ENCODE measurements around the gene PLAU.
"Not testable (repeated sequence)": the region's sequence is repeated elsewhere in the genome, so short reads cannot be mapped to it uniquely, and the experiment has no call there.

Gene PLAU

DNA sequence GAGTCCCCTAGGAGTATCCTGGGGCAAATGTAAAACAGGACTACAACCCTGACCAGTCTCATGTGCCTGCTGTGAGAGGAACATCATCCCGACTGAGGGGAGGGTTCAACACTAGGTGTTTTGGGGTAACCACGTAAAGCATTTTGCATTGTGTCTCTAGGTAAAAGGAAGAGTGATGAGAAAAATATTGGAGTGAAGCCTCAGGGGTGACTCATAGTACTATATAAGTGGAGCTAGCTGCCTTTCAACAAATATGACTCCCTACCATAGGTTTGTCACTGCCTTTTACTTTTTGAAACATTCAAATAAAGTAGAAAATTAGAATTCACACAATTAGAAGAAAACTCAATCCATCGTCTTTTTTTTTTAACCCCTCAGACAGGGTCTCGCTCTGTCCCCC is 34.0 kb upstream of the PLAU start:
- no peak for DNase-seq

DNA sequence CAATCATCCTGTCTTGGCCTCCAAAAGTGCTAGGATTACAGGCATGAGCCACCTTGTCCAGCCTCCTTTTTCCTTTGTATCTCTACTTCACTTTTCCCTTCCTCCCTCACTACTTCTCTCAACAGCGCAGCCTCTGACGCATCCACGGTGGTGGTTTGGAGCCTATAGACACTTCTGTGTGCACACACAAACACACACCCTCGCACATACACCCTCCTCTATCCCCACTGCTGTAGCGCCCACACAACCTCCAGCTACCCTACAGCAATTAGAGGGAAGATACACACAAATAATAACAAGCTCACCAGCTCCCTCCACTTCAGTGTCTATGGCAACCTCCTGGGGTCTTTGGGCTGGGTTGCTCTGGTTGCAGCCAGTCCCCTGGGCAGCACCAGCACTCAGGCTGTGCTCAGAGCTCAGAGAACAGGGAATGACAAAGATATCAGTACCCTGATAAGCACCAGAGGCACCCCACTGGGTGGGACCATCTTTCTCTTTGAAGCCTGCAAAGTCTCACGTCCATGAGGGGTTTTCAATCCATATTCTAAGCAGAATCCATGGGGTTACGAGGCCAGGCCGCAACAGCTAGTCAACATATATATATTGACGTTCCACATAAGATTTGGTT is 33.3 kb upstream of the PLAU start:
- no peak for DNase-seq

DNA sequence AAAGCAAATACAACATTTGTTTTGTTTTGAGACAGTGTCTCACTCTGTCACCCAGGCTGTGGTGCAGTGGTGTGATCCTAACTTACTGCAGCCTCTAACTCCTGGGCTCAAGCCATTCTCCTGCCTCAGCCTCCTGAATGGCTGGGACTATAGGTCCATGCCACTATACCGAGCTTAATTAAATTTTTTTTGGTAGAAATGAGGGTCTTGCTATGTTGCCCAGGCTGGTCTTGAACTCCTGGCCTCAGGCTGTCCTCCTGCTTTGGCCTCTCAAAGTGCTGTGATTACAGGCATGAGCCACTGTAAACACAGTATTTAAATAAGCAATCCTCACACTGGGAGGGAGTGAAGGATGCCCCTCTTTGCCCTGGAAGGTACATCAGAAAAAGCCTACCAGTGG is 32.6 kb upstream of the PLAU start:
- no peak for DNase-seq

DNA sequence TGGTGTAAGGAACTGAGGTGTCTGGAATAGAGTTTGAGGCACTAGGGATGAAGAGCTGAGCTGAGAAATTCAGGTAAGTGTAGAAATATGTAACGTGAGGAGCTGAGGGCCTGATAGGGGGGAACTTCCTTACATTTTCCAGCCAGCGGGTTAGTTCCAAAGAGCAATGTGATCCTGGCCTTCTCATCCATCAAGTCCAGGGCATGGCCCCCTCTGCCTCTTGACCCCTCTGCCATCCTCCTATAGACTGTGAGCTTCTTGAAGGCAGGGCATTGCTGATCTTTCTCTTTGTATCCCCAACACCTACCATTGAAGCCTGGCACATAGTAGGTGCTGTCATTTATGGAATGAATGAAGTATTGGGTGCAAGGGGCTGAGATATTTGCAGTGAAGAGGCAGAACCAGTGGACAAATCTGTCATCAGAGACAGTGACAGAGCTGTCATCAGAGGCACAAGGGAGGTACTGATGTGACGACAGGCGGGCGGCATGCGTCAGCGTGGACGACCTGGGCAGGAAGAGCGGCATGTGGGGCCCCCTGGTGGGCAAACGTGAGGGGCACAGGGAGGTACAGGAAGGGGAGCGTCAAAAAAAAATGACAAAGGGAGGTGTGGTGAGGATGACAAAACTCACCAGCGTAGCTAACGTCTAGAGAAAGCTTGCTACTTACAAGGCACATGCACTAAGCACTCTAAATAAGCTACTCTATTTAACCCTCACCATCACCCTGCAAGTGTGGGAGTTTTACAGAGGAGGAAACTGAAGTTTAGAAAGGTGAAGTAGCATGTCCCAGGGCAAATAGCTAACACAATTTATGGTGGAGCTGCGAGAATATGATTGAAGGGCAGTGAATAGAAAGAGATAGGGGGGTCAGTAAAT is 31.4 kb upstream of the PLAU start:
- DNase-seq = peak; percentile 96

DNA sequence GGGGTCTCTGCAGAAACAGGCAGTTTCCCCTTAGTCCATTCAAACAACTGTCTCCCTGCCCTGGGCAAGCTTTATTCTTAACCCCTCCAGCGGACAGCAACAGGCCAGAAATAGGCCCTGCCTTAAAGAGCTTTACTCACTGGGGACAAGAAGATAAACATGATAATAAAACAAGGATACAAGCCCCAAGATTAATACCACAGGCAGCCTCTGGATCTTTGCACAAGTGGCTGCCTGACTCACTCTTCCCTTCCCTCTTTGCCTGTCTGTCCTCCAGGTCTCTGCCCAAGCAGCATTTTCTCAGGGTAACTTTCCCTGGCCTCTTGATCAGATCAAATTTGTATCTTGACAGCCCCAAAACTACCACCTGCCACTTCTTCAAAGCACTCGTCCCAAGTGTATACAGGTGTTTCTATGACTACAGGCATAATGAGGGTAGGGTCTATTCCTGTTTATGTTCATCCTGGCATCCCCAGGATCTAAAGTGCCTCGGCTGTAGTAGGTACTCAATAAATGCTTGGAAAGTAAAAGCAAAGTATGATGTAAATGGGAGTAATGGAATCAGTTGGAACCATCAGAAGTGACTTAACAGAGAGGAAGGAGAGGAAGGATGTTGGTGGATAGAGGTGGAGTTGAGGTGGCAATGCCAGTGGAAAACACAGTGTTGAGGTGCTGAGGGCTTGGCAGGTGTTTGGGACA is 29.6 kb upstream of the PLAU start:
- no peak for DNase-seq

DNA sequence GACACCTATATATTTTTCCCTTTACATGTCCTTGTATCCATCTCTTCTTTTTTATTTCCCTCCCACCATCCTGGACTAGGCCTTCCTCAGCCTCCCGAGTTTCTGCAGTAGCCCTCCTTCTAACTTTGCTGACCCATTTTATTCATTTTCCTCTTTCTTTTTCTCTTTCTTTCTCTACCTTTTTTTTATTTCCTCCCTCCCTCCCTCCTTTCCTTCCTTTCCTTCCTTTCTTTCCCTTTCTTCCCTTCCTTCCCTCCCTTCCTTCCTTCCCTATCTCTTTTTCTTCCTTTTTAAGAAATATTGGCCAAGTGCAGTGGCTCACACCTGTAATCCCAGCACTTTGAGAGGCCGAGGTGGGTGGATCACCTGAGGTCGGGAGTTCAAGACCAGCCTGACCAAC is 26.9 kb upstream of the PLAU start:
- no peak for DNase-seq

DNA sequence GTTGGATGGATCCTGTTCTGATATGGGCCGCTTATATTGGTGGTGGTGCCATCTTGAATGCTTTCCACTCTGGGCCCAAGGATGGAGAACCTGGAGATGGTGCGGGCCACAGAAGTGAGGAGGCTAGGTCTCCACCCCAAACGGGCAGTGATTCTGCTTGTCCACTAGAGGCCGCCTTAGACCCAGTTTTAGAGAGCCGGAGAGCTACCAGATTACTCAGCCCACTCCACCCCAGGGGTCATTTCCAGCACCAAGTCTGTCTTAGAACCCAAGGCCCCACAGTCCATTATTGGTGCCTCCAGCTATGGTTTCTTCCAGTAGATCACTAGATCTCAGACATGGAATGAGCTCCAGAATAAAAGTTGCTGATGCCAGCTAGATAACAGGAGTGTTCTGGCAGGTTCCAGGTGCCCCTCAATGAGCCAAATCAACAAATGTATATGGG is 24.8 kb upstream of the PLAU start:
- DNase-seq = peak; percentile 86

DNA sequence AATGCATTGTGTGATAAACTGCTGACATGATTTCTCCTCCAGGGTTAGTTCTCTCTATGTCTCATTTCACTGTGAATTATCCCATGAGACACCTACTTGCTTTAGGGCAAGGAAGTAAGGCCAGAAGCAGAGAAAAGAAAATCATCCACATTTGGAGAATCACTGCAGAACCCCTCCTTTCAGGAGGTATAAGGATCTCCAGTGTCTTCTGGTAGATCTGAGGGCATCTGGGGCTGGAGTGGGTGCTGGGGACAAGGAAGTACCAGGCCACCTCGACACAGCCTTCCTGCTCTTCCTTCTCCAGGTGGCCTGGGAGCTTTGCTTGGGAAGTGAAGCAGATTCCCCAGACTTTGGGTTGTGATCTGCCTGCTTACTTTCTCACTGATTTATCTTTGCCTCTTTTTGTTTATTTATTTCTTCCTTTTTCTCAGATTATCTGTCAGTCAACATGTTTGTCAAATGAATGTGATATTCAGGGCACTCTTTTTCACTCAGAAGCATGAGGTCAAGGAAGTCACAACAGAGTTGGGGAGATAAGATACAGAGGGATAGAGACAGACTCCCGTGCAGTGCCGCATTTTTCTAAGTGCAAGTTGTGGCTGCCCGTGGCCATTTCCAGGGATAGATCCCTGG is 24.2 kb upstream of the PLAU start:
- no peak for DNase-seq

DNA sequence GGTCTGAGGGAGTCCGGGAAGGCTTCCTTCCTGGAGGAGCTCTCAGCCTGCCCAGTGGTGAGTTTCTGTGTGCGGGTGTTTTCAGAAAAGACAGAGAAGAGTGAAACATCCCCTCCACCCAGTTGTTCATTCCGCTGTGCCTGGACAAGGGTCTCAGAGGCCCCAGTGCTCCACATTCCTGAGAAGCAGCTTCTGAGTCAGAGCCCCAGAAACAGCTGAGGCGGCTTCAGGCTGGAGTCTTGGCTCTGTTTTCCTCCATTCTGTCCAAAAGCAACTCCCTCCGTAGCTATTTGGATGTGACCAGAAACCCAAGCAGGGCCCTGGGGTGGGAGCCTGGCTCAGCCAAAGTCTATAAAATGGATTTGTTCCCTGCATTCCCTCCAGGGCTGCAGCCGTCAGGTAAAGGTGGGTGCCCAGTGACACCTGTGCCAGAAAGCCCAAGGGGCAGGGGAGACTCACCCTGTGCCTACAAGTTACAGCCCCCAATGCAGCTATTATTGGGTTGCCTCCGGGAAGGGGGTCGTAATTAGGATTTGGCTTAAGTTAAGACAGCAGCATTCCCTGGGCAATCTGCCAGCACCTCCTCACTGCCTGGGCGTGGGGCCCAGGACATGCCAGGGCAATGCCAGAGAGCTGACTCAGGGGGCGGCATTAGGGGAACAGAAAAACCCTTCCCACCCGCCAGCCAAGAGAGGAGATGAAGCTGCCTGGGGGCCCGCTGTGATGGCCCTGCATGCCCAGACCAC is 23.5 kb upstream of the PLAU start:
- no peak for DNase-seq

DNA sequence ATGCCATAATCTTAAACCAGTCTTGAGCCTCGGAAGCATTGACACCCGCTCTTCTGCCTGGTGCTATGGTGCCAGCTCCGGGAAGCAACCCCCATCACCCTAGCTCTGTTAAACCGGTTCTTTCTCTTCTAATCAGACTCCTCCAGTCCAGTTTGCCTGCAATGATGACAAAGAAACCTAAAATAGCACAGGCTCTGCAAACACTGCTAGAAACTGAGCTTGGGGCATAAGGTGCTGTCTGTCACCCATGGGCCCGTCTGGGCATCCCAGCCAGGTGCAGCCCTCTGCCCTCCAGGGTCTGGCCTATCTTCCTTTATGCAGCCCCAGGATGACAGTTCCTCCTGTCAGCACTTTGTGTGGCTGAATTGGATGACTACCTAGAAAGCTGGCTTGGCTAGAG is 22.4 kb upstream of the PLAU start:
- no peak for DNase-seq

DNA sequence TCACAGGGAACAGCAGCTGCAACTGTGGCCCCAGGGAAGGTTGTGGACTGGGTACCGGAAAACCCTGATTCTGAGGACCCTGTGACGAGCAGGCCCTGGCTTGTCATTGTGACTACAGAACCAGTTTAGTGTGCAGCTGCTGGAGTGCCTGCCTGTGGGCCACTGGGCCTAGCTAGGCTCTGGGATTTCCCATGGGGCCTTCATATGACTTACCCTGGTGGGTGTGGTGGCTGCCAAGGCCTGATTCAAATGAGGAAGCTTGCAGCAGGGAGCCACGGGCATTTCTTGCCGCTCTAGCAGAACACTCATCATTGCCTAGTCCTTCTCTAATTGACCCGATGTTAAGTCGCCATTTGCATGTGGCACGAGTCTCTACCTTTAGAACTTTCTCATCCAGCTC is 21.9 kb upstream of the PLAU start:
- peak; percentile 60 for DNase-seq

DNA sequence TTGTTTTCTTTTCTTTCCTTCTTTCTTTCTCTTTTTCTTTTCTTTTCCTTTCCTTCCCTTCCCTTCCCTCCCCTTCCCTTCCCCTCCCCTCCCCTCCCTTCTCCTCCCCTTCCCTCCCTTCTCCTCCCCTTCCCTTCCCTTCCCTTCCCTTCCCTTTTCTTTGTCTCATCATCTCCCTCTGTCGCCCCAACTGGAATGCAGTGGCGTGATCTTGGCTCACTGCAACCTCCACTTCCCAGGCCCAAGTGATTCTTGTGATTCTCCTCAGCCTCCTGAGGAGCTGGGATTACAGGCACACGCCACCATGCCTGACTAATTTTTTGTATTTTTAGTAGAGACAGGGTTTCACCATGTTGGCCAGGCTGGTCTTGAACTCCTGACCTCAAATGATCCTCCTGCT is 21.5 kb upstream of the PLAU start:
- not testable (repeated sequence) for DNase-seq

DNA sequence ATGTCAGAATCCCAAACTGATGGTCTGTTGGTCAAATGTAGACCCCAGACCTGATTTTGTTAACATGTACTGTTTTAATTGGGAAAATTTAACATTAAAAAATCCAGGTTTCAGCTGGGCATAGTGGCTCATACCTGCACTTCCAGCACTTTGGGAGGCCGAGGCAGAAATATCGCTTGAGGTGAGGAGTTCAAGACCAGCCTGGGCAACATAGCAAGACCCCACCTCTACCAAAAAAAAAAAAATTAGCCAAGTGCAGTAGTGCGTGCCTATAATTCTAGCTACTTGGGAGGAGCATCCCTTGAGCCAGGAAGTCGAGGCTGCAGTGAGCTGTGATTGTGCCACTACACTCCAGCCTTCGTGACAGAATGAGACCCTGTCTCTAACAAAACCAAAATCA is 20.7 kb upstream of the PLAU start:
- DNase-seq = no peak

DNA sequence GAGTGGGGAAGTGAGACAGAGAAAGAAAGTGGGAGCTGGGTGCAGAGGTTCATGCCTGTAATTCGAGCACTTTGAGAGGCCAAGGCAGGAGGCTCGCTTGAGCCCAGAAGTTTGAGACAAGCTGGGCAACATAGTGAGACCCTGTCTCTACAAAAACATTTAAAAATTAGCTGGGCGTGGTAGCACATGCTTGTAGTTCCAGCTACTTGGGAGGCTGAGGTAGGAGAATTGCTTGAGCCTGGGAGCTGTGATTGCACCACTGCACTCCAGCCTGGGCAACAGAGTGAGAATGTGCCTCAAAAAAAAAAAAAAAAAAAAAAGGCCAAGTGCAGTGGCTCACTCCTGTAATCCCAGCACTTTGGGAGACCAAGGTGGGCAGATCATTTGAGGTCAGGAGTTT is 20.1 kb upstream of the PLAU start:
- DNase-seq = not testable (repeated sequence)

DNA sequence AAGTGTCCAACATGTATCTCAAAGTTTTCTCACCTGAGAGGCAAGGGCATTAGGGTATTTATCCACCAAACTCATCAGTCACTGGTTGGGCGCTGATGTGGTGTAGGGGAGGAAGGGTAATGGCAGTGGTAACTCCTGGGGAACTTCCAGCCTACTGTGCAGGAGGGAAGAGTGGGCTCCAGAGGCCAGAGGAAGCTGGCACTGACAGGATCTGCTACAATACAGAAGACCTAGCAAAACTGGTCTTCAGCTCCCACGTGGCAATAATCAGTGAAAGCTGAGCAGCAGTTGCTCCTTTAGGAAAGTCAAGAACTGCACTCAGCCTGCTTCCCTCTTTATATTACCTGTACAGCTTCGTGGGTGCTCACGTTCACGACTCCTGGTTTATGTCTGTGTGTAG is 19.4 kb upstream of the PLAU start:
- no peak for DNase-seq

DNA sequence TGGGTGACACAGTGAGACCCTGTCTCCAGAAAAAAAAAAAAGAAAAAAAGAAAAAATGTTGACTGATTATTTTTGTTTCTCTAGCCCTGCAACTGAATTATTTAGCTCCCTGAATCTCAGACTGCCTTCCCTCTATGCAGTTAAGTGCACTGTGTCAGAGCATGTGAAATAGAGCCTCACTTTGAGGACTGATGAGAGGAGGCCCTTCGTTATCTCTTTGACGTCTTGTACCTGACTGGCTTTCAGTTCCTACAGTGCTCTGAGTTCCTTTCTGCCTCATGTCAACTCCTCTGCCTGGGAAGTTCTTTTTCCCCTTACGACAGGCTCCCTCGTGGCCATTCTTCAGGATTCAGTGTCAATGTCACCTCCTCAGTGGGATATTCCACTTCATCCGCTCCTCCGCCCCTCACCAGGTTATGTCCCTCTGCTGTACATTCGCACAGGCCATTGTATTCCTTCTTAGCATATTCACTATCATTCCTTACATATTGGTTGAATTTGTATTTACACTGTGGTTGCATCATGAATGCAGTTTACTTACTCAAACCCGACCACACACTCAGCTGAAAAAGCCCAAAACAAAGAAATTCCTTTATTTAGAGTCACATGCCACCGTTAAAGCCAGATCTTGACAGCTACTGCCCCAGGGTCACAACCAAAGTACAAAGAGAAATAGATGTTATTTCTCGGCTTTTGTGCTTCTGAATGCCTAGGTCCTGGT is 18.5 kb upstream of the PLAU start:
- no peak for DNase-seq

DNA sequence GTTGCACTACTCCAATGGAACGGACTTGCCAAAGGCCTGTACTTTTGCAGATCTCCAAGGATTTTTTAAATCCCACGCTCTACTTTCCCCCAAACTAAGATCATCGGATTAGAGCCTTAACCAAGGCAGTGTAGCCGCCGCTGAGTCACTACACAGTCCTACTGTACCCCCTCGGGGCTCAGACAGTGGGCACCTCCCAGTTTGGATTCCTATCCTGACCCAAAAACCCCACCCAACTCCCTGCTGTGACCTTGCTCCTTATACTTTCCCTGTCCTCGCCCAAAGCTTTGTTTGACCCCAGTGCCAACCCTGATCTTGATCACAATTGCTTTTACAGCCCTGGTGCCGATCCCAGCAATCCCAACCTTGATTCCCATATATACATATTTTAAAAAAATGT is 17.5 kb upstream of the PLAU start:
- DNase-seq = no peak

DNA sequence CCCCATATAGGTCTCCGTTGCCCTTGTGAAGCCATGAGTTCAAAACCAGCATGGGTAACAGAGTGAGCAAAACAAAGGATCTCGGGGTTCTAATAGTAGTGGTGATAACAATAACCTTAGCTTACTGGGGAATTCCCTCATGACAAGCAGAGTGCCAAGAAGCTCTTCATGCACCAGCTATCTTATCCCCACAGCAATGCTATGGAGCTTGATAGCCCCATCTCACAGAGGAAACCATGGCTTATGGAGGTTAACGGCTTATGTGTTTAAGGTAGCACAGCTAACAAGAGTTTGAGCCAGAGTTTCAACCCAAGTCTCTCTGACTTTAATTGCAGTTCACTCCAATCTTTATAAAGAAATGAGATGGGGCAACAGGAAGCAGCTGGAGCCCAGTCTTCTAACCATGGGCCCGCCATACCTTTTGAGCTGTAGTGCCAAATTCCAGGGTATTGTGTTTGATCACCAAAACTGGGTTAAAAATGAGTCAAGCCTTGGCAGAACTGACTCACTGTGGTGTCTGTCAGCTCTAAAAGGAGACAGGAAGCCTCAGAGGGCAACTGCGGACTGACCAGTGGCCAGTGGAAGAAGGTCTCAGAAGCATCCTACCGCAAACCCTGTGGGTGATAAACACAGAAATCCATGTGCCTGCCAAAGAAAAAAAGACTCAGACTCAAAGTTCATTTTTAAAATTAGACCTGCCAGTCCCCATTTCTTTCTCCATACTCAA is 16.5 kb upstream of the PLAU start:
- peak; percentile 79 for DNase-seq

DNA sequence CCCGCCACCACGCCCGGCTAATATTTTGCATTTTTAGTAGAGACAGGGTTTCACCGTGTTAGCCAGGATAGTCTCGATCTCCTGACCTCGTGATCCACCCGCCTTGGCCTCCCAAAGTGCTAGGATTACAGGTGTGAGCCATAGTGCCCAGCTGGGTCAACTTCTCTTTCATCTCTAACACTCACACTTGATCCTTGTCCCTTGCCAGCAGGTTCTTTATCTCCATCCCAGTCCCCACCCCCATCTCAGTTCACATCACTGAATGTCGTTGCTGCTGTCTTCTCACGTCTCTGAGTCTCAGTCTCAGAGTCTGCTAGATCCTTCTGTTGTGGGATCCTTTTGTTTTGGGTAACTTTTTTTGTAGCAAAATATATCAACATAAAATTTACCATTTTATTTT is 15.6 kb upstream of the PLAU start:
- DNase-seq = not testable (repeated sequence)

DNA sequence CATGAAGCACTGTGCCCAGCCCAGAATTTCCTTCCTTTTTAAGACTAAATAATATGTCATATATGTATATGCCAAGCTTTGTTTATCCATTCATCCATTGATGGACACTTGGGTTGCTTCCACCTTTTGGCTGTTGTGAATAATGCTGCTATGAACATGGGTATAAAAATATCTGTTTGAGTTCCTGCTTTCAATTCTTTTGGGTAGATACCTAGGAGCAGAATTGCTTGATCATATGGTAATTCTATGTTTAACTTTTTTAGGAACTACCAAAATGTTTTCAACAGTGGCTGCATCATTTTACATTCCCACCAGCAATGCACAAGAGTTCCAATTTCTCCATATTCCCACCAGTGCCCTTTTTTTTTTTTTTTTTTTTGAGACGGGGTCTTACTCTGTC is 13.2 kb upstream of the PLAU start:
- no peak for DNase-seq

DNA sequence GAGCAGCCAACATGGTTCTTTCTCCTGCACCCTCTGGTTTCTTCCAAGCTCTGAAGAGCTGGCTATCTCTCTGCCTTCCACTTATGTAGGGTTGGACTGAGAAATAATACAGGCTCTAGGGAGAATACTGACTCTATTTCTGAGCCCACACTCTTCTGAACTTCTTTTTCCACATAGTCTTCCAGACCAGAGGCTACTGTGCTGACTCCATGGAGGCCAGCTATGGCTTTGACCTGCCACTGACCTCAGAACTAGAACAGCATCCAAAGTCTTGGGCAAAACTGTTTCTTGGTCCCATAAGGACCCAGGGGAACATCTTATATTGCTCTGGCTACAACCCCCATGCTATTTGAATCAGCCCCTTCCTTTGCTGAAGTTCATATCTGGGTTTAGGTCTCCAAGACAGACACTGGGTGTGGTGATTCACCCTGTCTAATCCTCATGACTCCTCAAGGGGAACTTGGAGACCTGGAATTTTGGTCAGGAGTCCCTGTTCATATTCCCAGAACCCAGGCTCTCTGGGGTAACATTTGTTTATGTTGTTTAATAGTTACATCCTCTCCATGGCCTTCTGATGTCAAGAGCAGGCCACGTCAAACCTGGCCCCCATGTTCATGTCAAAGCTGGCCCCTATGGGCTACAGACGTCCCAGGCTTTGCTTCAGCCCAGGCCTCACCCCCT is 12.1 kb upstream of the PLAU start:
- DNase-seq = no peak
